PC-3 (cell line): ENCODE measurements around the gene TMEM117.

Source experiments
- CTCF ChIP-seq: fragments of 300-600 bp; sonication (generic); conservative IDR thresholded peaks from 2 replicates; pipeline ENCODE4 v1.5.1; 2017; ENCODE audit warnings: antibody characterized with exemption, low read depth, mild to moderate bottlenecking, low read length
- EZH2 ChIP-seq: fragments of 300-600 bp; sonication (generic); IDR thresholded peaks from one replicate; pipeline ENCODE4 v1.6.1; 2017; ENCODE audit warnings: antibody characterized with exemption, mild to moderate bottlenecking, low read length; ENCODE audit not compliant: unreplicated experiment

GRCh38 chr12:43930032-43930431, 94.2 kb downstream of the TMEM117 start:
- TF ChIP-seq EZH2 (no peak), CTCF (no peak)
